Spleen (tissue), 11 donors: ENCODE data around the gene GPR61. TPM values are rescaled to one million over a fixed set of nuclear protein-coding genes. Genes with fewer than 3 reads are reported as not detected.
A peak's percentile ranks its signal among the peaks of the same experiment; 100 is the strongest.

ENCODE experiments used
- DNase-seq: peaks from one replicate; pipeline ENCODE4 v3.0.0-alpha.2; 2020
- H3K27ac ChIP-seq, 8 donors: fragments of 200-600 bp; sonication (generic) in 7 of 8; 1 replicate in 4 of 8; 2 replicates in 4 of 8; pipeline versions ENCODE4 v1.5.0 to v1.8.0; 2016 to 2021; ENCODE audit warnings: inconsistent platforms in 4 of 8, mild to moderate bottlenecking in 4 of 8, moderate library complexity in 1 of 8
- H3K27me3 ChIP-seq, 7 donors: fragments of 200-600 bp; sonication (generic) in 6 of 7; replicated peaks in 1 of 7; 1 replicate in 4 of 7; 2 replicates in 3 of 7; pipeline versions ENCODE4 v1.5.0 to v1.8.0; 2016 to 2021; ENCODE audit warnings: inconsistent platforms in 3 of 7, mild to moderate bottlenecking in 1 of 7
- H3K36me3 ChIP-seq, 6 donors: fragments of 200-600 bp; sonication (generic) in 5 of 6; 1 replicate in 4 of 6; 2 replicates in 2 of 6; pipeline versions ENCODE4 v1.5.0 to v1.8.0; 2016 to 2021; ENCODE audit warnings: inconsistent platforms in 2 of 6
- H3K4me1 ChIP-seq, 6 donors: fragments of 200-600 bp; sonication (generic) in 5 of 6; 1 replicate in 3 of 6; 2 replicates in 3 of 6; pipeline versions ENCODE4 v1.5.0 to v1.8.0; 2016 to 2021; ENCODE audit warnings: inconsistent platforms in 3 of 6
- H3K4me3 ChIP-seq, 8 donors: fragments of 200-600 bp; sonication (generic) in 7 of 8; 1 replicate in 4 of 8; 2 replicates in 4 of 8; pipeline versions ENCODE4 v1.5.0 to v1.8.0; 2016 to 2021; ENCODE audit warnings: inconsistent platforms in 4 of 8, mild to moderate bottlenecking in 4 of 8, moderate library complexity in 2 of 8
- H3K9me3 ChIP-seq, 8 donors: fragments of 200-600 bp; sonication (generic) in 7 of 8; 1 replicate in 4 of 8; 2 replicates in 4 of 8; pipeline versions ENCODE4 v1.5.0 to v1.8.0; 2016 to 2021; ENCODE audit warnings: inconsistent platforms in 4 of 8
- POLR2A ChIP-seq, 3 donors: fragments of 450-650 bp; IDR thresholded peaks; one replicate each; pipeline ENCODE4 v1.5.1; 2017; ENCODE audit warnings: antibody characterized with exemption in 3 of 3, mild to moderate bottlenecking in 1 of 3
- POLR2AphosphoS5 ChIP-seq, 3 donors: sonication (generic); formaldehyde crosslinking; IDR thresholded peaks; one replicate each; pipeline ENCODE4 v1.5.1; 2017; ENCODE audit warnings: antibody characterized with exemption in 3 of 3
- WGBS, 5 donors: extraction: QIAGEN DNeasy Blood & Tissue Kit in 3 of 5; methylation state at CpG; one replicate each; pipeline versions ENCODE4 v1.1.5 to v1.1.7; 2013 to 2018; 5-methylcytosine and 5-hydroxymethylcytosine counted together
- intact Hi-C: fragments of 100-400 bp; cut with DNase I; formaldehyde crosslinking; loops from one replicate; pipeline ENCODE4 v1.15.0; 2023; ENCODE audit warnings: low total_unique reads
- polyA plus RNA-seq, 3 donors: library from polyadenylated mRNA; stranded (reverse); fragments of 200-250 nt; gene quantifications; one replicate each; pipeline ENCODE4 v1.2.1, GENCODE V29; 2013
- total RNA-seq, 7 donors: library from RNA; depleted of rRNA in 3 of 7; stranded (reverse); fragments of >200 nt in 3 of 7; fragmentation: NEBNext Ultra II Directional in 4 of 7; extraction: Animal tissue kit (Norgen Biotek cat#: 25700) in 4 of 7; gene quantifications; one replicate each; pipeline versions ENCODE4 v1.1.0 to v1.2.1, GENCODE V29; 2016 to 2021
- TF ChIP-seq, protein P1 (sequence below), 11 experiments: fragments of 200-600 bp in 7 of 11; fragments of 450-650 bp in 4 of 11; sonication (generic) in 4 of 11; IDR thresholded peaks in 8 of 11; conservative IDR thresholded peaks in 3 of 11; 1 replicate in 7 of 11; 2 replicates in 4 of 11; pipeline versions ENCODE4 v1.4.0 to v1.8.0; 2016 to 2021; ENCODE audit warnings: antibody characterized with exemption in 11 of 11, inconsistent platforms in 4 of 11, mild to moderate bottlenecking in 1 of 11
- donor health status: healthy with polysubstance abuse.
- donor health status: DM: no; HTN: no; CAD: no; lungs with moderate emphysema.
- donor health status: DM: no; HTN: no; CAD: no.
- donor health status: Bipolar disorder and iron deficiency.
- donor health status: healthy.
- donor health status: DM: no; HTN: no; CAD: no.
- donor health status: DM: yes; HTN: yes; CAD: no.

Gene GPR61
- total and polyA plus RNA-seq, 10 donors, result not detected

DNA sequence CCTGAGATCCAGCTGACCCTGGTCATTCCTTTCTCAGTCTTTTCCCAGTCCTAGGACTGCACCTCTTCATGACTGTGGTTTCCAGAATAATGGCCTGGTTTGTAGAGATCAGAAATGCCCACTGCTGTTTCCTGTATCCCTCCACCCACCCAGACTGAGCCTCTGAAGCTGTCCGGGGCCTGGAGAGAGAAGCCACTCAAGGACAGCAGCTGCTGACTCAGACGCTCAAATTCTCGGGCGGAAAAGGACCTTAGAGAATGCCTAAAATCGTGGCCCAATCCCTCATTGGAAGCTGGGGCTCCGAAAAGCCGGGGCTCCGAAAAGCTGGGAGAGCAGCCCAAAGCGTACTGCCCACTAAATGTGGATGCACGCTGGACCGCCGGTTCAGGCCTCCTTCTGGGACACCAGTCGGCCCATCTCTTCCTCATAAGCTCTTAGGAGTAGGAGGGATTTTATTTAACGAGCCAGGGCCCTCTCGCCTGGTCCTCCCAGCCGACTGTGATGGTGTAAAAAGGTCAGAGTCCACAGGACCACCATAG lies 7.8 kb upstream of the GPR61 start:
- Histone ChIP-seq H3K4me3 (peak overlapping the region in 5 of 8 donors; percentile 6 to 58 (median 30)), H3K27ac (peak overlapping the region in 5 of 8 donors; percentile 48 to 81 (median 75)), H3K4me1 (peaks cover 5 to 41% (median 24%) of the 10 kb centered on the region in 6 donors), H3K27me3 (no peaks in the 10 kb centered on the region), H3K36me3 (no peaks in the 10 kb centered on the region), H3K9me3 (no peaks in the 10 kb centered on the region)
- TF ChIP-seq POLR2AphosphoS5 (IDR thresholded peaks at IDR 0.05) (no peak), POLR2A (IDR thresholded peaks at IDR 0.05) (no peak)
- TF ChIP-seq, protein P1, sequence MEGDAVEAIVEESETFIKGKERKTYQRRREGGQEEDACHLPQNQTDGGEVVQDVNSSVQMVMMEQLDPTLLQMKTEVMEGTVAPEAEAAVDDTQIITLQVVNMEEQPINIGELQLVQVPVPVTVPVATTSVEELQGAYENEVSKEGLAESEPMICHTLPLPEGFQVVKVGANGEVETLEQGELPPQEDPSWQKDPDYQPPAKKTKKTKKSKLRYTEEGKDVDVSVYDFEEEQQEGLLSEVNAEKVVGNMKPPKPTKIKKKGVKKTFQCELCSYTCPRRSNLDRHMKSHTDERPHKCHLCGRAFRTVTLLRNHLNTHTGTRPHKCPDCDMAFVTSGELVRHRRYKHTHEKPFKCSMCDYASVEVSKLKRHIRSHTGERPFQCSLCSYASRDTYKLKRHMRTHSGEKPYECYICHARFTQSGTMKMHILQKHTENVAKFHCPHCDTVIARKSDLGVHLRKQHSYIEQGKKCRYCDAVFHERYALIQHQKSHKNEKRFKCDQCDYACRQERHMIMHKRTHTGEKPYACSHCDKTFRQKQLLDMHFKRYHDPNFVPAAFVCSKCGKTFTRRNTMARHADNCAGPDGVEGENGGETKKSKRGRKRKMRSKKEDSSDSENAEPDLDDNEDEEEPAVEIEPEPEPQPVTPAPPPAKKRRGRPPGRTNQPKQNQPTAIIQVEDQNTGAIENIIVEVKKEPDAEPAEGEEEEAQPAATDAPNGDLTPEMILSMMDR (IDR thresholded peaks at IDR 0.05 in 8 of 11, conservative IDR thresholded peaks at IDR 0.05 in 3 of 11), result no peak
- intact Hi-C loops, result loop anchor here (2.0 to 10.0 kb wide), 2 partner anchors 41 to 107 kb away; partner anchors contain the start of gene PSMA5
- 52 to 60% (median 56%) methylated on average over 10 to 16 of the region's 16 CpGs for WGBS, 5 donors
- no peak for DNase-seq

DNA sequence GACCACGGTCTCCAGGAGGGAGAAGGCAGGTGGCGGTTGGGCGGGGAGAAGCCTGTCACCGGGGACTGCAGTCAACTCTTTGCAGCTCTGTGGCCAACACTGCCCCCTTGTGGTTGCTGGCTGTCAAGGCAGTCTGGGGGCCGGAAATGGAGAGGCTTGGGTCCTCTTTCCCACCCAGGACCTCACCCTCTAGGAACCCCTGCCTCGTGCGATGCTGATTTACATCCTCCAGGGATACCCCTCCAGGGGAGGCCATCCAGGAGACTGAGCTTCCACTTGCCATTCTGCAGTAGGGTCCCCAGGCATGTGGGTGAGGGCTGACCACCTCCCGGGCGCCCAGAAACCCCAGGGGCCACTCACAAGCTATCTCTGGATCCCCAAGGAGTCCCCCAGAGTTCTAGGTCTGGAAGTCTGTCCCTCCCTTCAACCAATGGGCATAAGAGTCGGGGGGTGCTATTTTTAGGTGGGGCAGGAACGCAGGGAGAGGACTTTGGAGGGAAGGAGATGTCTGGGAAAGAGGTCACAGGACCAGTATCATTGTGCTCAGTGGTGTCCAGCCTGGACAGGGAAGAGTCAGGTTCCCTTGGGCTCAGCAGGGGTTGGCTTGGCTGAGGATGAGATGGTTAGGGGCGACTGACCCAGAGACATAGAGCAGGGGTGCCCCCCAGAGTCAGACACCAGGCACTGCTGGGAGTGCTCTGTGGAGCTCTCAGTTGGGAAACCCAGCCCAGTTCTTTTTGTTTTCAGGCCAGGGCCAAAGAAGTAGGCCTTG lies 7.1 kb upstream of the GPR61 start:
- peak; percentile 96 for DNase-seq
- H3K4me3 ChIP-seq, result peak overlapping the region in 6 of 8 donors; percentile 7 to 58 (median 24)
- peaks cover 5 to 41% (median 22%) of the 10 kb centered on the region in 6 donors for H3K4me1 ChIP-seq
- peak overlapping the region in 7 of 8 donors; percentile 36 to 81 (median 71) for H3K27ac ChIP-seq
- H3K9me3 ChIP-seq, result no peaks in the 10 kb centered on the region
- TF ChIP-seq POLR2AphosphoS5 (IDR thresholded peaks at IDR 0.05) (peak; percentile 35 to 46 (median 37)), POLR2A (IDR thresholded peaks at IDR 0.05) (no peak)
- TF ChIP-seq, protein P1 (IDR thresholded peaks at IDR 0.05 in 8 of 11, conservative IDR thresholded peaks at IDR 0.05 in 3 of 11), result peak; percentile 89 to 98 (median 97)
- intact Hi-C loops, result loop anchor here (2.0 to 10.0 kb wide), 2 partner anchors 42 to 108 kb away; partner anchors contain the start of gene PSMA5
- H3K27me3 ChIP-seq, result no peaks in the 10 kb centered on the region
- 1 to 17% (median 11%) methylated on average over 5 to 12 of the region's 12 CpGs for WGBS, 5 donors
- H3K36me3 ChIP-seq, result no peaks in the 10 kb centered on the region

DNA sequence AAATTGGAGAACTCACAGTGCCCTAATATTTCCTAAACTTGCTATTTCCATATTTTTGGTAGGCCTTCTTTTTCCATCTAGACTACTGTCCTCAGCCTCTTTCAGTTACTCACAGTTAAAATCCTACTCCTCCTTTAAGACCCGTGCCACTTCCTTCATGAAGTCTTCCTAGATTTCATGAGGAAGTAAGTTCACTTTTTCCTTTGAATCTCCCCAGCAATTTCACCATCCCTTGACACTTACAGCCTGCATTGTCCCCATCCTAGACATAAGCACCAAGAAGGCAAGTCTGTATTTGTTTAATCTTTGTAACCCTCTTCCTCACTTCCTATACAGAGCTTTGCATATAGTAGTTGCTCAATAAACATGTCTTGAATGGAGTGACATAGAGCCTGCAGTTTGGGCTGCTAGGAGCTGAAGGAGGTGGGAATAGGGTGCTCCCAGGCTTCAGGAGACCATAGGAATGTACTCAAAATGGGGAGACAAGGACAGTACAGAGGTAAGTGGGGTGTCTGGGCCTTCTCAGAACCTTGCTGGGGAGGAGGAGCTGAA lies 5.3 kb upstream of the GPR61 start:
- TF ChIP-seq, protein P1 (IDR thresholded peaks at IDR 0.05 in 8 of 11, conservative IDR thresholded peaks at IDR 0.05 in 3 of 11), result no peak
- TF ChIP-seq POLR2A (IDR thresholded peaks at IDR 0.05) (no peak), POLR2AphosphoS5 (IDR thresholded peaks at IDR 0.05) (no peak)
- H3K27ac ChIP-seq, result no peak overlapping the region
- peaks cover 5 to 37% (median 22%) of the 10 kb centered on the region in 6 donors for H3K4me1 ChIP-seq
- 65 to 88% (median 70%) methylated on average over 1 of the region's 1 CpG for whole genome bisulfite sequencing, 5 donors
- no peak for DNase-seq
- no peaks in the 10 kb centered on the region for H3K36me3 ChIP-seq
- H3K27me3 ChIP-seq, result no peaks in the 10 kb centered on the region
- intact Hi-C loops, result loop anchor here (10.0 kb wide), 1 partner anchor 110 kb away; the partner anchor contains the start of gene PSMA5
- no peak overlapping the region for H3K4me3 ChIP-seq
- H3K9me3 ChIP-seq, result no peaks in the 10 kb centered on the region
